ENCODE results near the gene LEMD3.
A peak's percentile ranks its signal among the peaks of the same experiment; 100 is the strongest.

The LEMD3 gene

GRCh38 chr12:65140738-65141137 is 28.6 kb upstream of the LEMD3 start:
- Histone ChIP-seq H3K4me1 (ENCODE audit: insufficient read depth, low read length) (no peaks in the 10 kb centered on the region; the same call in 1 of the 2 replicates), H3K4me3 (ENCODE audit: low read length) (no peak overlapping the region), H3K36me3 (ENCODE audit: insufficient read depth, low read length) (no peaks in the 10 kb centered on the region), H3K9ac (ENCODE audit: low read depth, low read length) (no peak overlapping the region), H3K27ac (ENCODE audit: low read depth, low read length) (no peak overlapping the region), H3K9me3 (ENCODE audit: insufficient read depth, low read depth, low read length) (peaks cover 4% of the 10 kb centered on the region; the same call in 1 of the 2 replicates), H3K27me3 (ENCODE audit: insufficient read depth, low read length) (no peaks in the 10 kb centered on the region)
- WGBS: no CpG with 5 or more reads among the region's 1 CpG

- no peaks in the 10 kb centered on the region for H3K4me1 ChIP-seq (ENCODE audit: insufficient read depth, low read length)
- H3K27ac ChIP-seq (ENCODE audit: low read depth, low read length): no peak overlapping the region
- H3K9me3 ChIP-seq (ENCODE audit: insufficient read depth, low read depth, low read length): no peaks in the 10 kb centered on the region
- WGBS: 85% methylated on average over 2 of the region's 2 CpGs
- no peak overlapping the region for H3K4me3 ChIP-seq (ENCODE audit: low read length)
- no peaks in the 10 kb centered on the region for H3K36me3 ChIP-seq (ENCODE audit: insufficient read depth, low read length)
- H3K27me3 ChIP-seq (ENCODE audit: insufficient read depth, low read length): no peaks in the 10 kb centered on the region; the same call in 1 of the 2 replicates
- H3K9ac ChIP-seq (ENCODE audit: low read depth, low read length): no peak overlapping the region
Observed at GRCh38 chr12:65147312-65147905, 22.0 kb upstream of the LEMD3 start.

DNA sequence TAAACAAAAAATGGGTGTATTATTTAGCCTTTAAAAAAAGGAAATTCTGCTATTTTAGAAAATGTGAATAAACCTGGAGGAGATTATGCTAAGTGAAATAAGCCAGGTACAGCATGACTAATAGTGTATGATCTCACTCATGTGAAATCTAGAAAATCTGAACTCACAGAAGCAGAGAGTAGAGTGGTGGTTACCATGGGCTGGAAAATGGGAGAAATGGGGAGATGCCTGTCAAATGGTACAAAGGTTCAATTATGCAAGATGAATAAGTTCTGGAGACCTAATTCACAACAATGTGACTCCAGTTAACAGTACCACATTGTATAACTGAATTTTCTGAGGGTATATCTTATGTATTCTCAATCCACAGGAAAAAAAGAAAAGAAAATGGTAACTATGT is 17.4 kb upstream of the LEMD3 start:
- Histone ChIP-seq H3K4me1 (ENCODE audit: insufficient read depth, low read length) (no peaks in the 10 kb centered on the region; the same call in 1 of the 2 replicates), H3K36me3 (ENCODE audit: insufficient read depth, low read length) (no peaks in the 10 kb centered on the region), H3K9me3 (ENCODE audit: insufficient read depth, low read depth, low read length) (no peaks in the 10 kb centered on the region), H3K4me3 (ENCODE audit: low read length) (no peak overlapping the region), H3K27me3 (ENCODE audit: insufficient read depth, low read length) (peaks cover 2% of the 10 kb centered on the region; the same call in 1 of the 2 replicates), H3K9ac (ENCODE audit: low read depth, low read length) (no peak overlapping the region), H3K27ac (ENCODE audit: low read depth, low read length) (no peak overlapping the region)

DNA sequence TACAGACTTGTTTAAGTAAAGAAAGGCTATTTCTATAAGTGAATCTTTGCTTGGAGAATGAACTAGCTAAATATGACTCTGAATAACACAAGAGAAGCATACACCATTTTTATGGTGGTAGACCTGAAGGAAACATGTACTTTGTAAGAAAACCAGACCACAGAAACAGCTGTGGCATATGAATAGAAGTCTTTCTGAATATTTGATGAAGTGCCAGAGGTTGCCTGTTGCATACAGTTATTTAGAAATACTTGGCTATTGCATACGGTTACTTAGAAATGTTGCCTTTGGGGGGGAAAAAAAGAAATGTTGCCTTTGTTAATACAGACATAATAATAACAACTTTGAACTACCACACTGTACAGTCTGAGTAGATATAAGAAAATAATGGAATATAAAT is 16.8 kb upstream of the LEMD3 start:
- Histone ChIP-seq H3K4me1 (ENCODE audit: insufficient read depth, low read length) (no peaks in the 10 kb centered on the region; the same call in 1 of the 2 replicates), H3K36me3 (ENCODE audit: insufficient read depth, low read length) (no peaks in the 10 kb centered on the region), H3K9ac (ENCODE audit: low read depth, low read length) (no peak overlapping the region), H3K9me3 (ENCODE audit: insufficient read depth, low read depth, low read length) (no peaks in the 10 kb centered on the region), H3K27ac (ENCODE audit: low read depth, low read length) (no peak overlapping the region), H3K4me3 (ENCODE audit: low read length) (no peak overlapping the region), H3K27me3 (ENCODE audit: insufficient read depth, low read length) (peaks cover 2% of the 10 kb centered on the region; the same call in 1 of the 2 replicates)
- WGBS: 80% methylated on average over 1 of the region's 1 CpG

DNA sequence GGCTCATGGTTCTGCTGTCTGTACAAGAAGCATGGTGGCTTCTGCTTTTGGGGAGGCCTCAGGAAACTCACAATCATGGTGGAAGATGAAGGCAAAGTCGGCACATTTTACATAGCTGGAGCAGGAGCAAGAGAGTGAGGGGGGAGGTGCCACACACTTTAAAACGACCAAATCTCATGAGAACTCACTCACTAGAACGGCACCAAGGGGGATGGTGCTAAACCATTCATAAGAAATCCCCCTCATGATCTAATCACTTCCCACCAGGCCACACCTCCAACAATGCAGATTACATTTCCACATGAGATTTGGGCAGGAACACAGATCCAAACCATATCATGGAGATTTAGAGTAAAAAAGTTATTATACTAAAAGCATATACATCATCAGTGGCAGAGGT is 13.6 kb upstream of the LEMD3 start:
- Histone ChIP-seq H3K36me3 (ENCODE audit: insufficient read depth, low read length) (no peaks in the 10 kb centered on the region), H3K9ac (ENCODE audit: low read depth, low read length) (no peak overlapping the region), H3K4me1 (ENCODE audit: insufficient read depth, low read length) (no peaks in the 10 kb centered on the region; the same call in 1 of the 2 replicates), H3K27me3 (ENCODE audit: insufficient read depth, low read length) (peaks cover 7% of the 10 kb centered on the region), H3K27ac (ENCODE audit: low read depth, low read length) (no peak overlapping the region), H3K9me3 (ENCODE audit: insufficient read depth, low read depth, low read length) (no peaks in the 10 kb centered on the region), H3K4me3 (ENCODE audit: low read length) (no peak overlapping the region)
- WGBS: 71% methylated on average over 3 of the region's 3 CpGs

DNA sequence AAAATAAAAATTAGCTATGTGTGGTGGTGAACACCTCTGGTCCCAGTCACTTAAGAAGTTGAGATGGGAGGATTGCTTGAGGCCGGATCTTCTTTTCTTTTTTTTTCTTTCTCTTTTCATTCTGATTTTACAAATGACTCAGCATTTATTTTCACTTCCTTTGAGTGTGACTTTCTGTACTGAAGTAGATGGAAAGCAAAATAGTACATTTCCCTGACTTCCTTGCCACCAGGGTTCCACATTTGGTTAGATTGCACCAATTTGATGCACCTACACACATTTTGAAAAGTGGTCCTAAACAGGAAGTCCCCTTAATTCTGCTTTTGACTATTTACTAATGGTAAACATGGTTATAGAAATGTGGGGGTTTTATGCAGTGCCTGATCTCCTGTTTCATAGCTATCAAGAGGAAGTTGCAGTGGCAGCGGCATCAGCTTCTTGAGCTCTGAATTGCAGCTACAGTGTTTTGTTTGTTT is 13.0 kb upstream of the LEMD3 start:
- Histone ChIP-seq H3K9me3 (ENCODE audit: insufficient read depth, low read depth, low read length) (no peaks in the 10 kb centered on the region), H3K27me3 (ENCODE audit: insufficient read depth, low read length) (peaks cover 7% of the 10 kb centered on the region), H3K9ac (ENCODE audit: low read depth, low read length) (no peak overlapping the region), H3K4me1 (ENCODE audit: insufficient read depth, low read length) (no peaks in the 10 kb centered on the region; the same call in 1 of the 2 replicates), H3K4me3 (ENCODE audit: low read length) (no peak overlapping the region), H3K27ac (ENCODE audit: low read depth, low read length) (no peak overlapping the region), H3K36me3 (ENCODE audit: insufficient read depth, low read length) (no peaks in the 10 kb centered on the region)
- WGBS: 86% methylated on average over 1 of the region's 2 CpGs

DNA sequence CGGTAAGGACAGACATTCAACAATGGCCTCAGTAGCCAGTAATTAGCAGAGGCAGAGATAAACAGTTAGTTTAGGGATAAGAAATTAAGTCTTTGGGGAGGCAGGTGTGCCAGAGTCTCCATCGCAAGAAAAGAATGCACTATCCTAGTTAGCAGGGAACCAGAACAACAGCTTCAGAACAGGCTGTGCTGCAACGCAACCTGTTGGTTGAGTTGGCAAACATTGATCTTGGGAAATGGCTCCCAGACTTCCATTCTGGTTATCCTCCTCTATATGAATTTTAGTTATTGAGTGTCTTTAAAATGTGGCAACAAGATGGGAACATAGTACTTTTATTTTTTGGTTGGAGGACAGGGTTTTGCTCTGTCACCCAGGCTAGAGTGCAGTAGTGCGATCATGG is 12.3 kb upstream of the LEMD3 start:
- Histone ChIP-seq H3K9ac (ENCODE audit: low read depth, low read length) (no peak overlapping the region), H3K9me3 (ENCODE audit: insufficient read depth, low read depth, low read length) (no peaks in the 10 kb centered on the region)
- WGBS: 91% methylated on average over 4 of the region's 4 CpGs

DNA sequence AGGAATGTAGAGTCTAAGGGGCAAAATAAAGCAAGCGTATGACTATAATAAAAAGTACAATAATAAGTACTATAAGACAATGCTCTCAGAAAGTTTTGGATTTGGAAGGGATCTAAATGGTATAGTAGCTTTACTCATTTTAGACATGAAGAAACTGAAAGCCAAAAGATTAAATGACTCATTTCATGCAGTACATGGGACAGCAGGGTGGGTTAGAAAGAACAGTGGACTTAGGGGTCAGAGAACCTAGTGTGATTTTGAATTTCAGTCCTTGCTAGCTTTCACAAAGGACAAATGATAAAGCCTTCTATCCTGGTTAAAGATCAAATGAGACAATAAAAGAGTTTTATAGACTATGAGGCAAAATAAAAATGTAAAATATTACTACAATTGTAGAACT is 6.8 kb upstream of the LEMD3 start:
- no CpG with 5 or more reads among the region's 1 CpG for WGBS
- H3K9me3 ChIP-seq (ENCODE audit: insufficient read depth, low read depth, low read length): no peaks in the 10 kb centered on the region

More for the DNA sequence above, 12.3 kb upstream of the LEMD3 start:
- Histone ChIP-seq H3K4me3 (ENCODE audit: low read length) (no peak overlapping the region), H3K27me3 (ENCODE audit: insufficient read depth, low read length) (peaks cover 8% of the 10 kb centered on the region), H3K27ac (ENCODE audit: low read depth, low read length) (no peak overlapping the region), H3K36me3 (ENCODE audit: insufficient read depth, low read length) (no peaks in the 10 kb centered on the region), H3K4me1 (ENCODE audit: insufficient read depth, low read length) (no peaks in the 10 kb centered on the region; the same call in 1 of the 2 replicates)

GRCh38 chr12:65164244-65164643 is 5.1 kb upstream of the LEMD3 start:
- Histone ChIP-seq H3K9ac (ENCODE audit: low read depth, low read length) (no peak overlapping the region), H3K27me3 (ENCODE audit: insufficient read depth, low read length) (peaks cover 25% of the 10 kb centered on the region), H3K27ac (ENCODE audit: low read depth, low read length) (no peak overlapping the region), H3K4me1 (ENCODE audit: insufficient read depth, low read length) (0 out of 2 replicates have a peak, but pooled peaks cover 6% of the 10 kb centered on the region), H3K4me3 (ENCODE audit: low read length) (no peak overlapping the region), H3K36me3 (ENCODE audit: insufficient read depth, low read length) (no peaks in the 10 kb centered on the region), H3K9me3 (ENCODE audit: insufficient read depth, low read depth, low read length) (no peaks in the 10 kb centered on the region)
- WGBS: 94% methylated on average over 2 of the region's 2 CpGs

More for the DNA sequence above, 6.8 kb upstream of the LEMD3 start:
- H3K4me3 ChIP-seq (ENCODE audit: low read length): no peak overlapping the region
- no peak overlapping the region for H3K27ac ChIP-seq (ENCODE audit: low read depth, low read length)
- no peaks in the 10 kb centered on the region for H3K36me3 ChIP-seq (ENCODE audit: insufficient read depth, low read length)
- H3K4me1 ChIP-seq (ENCODE audit: insufficient read depth, low read length): no peaks in the 10 kb centered on the region
- no peak overlapping the region for H3K9ac ChIP-seq (ENCODE audit: low read depth, low read length)
- peaks cover 16% of the 10 kb centered on the region for H3K27me3 ChIP-seq (ENCODE audit: insufficient read depth, low read length)

DNA sequence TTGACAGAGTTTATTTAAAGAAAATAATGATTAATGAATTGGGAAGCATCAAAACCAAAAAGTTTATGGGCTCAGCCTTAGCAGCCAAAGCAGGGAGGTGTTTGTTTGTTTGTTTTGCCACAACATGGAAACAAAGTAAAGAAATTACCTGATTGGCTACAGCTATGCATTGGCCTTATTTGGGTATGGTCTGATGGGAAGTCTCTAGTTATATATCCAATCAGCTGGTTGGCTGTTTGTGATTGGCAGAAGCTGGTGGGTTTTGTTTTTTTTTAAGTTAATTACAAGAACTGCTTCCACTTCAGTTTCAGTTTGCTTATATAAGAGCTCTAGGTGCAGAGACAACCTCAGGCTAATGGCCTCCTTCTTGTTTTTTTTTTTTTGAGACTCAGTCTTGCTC is 4.6 kb upstream of the LEMD3 start:
- peaks cover 24% of the 10 kb centered on the region; the same call in 1 of the 2 replicates for H3K27me3 ChIP-seq (ENCODE audit: insufficient read depth, low read length)
- no peak overlapping the region for H3K4me3 ChIP-seq (ENCODE audit: low read length)
- no peak overlapping the region for H3K9ac ChIP-seq (ENCODE audit: low read depth, low read length)
- 0 out of 2 replicates have a peak, but pooled peaks cover 6% of the 10 kb centered on the region for H3K4me1 ChIP-seq (ENCODE audit: insufficient read depth, low read length)
- no peak overlapping the region for H3K27ac ChIP-seq (ENCODE audit: low read depth, low read length)
- H3K36me3 ChIP-seq (ENCODE audit: insufficient read depth, low read length): no peaks in the 10 kb centered on the region
- no peaks in the 10 kb centered on the region for H3K9me3 ChIP-seq (ENCODE audit: insufficient read depth, low read depth, low read length)

- Histone ChIP-seq H3K9ac (ENCODE audit: low read depth, low read length) (0 out of 2 replicates have a peak overlapping the region, but pooled peaks have one; percentile 61), H3K4me3 (ENCODE audit: low read length) (peak overlapping the region; percentile 98)
Observed at GRCh38 chr12:65168681-65169319, 583 bp upstream of the LEMD3 start.

More at GRCh38 chr12:65168681-65169319, 583 bp upstream of the LEMD3 start:
- H3K36me3 ChIP-seq (ENCODE audit: insufficient read depth, low read length): peaks cover 7% of the 10 kb centered on the region; the same call in 1 of the 2 replicates
- WGBS: 51% methylated on average over 10 of the region's 11 CpGs
- peaks cover 28% of the 10 kb centered on the region for H3K4me1 ChIP-seq (ENCODE audit: insufficient read depth, low read length)
- no peaks in the 10 kb centered on the region for H3K9me3 ChIP-seq (ENCODE audit: insufficient read depth, low read depth, low read length)
- no peak overlapping the region for H3K27ac ChIP-seq (ENCODE audit: low read depth, low read length)
- H3K27me3 ChIP-seq (ENCODE audit: insufficient read depth, low read length): peaks cover 19% of the 10 kb centered on the region; the same call in 1 of the 2 replicates
